T follicular helper cell (primary cell): ENCODE data around the gene DERL3.

Experiments
- DNase-seq: peaks from one replicate; pipeline ENCODE4 v3.0.0-alpha.2; 2020; ENCODE audit warnings: low read depth

DERL3 gene

DNA sequence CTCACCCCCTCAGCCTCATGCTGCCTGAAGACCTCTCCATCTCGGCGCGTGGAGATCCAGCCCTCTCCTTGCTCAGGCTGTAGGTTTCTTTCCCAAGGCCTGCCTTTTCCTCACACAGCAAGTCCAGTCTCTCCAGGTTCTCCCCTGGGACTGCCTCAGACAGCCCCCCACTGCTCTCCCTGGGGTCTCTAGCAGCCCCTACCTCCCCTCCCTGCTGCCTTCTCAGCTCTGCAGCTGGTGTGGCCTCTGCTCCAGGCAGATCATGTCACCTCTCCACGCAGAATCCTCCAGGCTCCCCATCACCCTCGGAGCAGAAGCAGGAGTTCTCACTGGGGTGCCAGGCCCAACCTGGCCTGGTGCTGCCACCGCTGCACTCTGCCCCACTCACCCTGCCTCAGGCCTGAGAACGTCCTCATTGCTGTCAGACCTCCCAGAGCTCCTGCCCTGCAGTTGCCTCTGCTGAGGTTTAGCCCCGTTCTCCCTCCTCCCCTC, 36.9 kb downstream of the DERL3 start:
- no peak for DNase-seq

DNA sequence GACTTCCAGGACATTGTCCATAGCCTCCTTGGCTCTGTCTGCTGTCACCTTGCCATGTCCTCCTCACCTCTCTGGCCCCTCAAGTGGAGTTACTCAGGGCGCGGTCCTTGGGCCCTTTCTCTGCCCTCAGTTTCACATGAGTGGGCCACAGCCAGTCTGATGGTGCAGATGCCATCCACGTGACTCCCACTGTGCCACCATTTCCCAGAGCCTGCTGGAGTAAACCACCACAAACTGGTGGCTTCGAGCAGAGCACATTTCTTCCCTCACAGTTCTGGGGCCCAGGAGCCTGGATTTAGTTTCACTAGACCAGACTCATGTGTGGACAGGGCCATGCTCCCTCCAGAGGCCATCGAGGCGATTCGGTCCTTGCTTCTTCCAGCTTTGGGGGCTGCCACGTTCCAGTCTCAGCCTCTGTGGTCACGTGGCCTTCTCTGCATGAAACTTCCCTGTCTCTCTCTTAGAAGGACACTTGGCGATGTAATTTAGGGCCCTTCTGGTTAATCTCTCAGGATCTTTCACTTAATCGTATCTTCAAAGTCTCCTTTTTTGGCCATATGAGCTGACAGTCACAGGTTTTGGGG, 37.5 kb downstream of the DERL3 start:
- no peak for DNase-seq

DNA sequence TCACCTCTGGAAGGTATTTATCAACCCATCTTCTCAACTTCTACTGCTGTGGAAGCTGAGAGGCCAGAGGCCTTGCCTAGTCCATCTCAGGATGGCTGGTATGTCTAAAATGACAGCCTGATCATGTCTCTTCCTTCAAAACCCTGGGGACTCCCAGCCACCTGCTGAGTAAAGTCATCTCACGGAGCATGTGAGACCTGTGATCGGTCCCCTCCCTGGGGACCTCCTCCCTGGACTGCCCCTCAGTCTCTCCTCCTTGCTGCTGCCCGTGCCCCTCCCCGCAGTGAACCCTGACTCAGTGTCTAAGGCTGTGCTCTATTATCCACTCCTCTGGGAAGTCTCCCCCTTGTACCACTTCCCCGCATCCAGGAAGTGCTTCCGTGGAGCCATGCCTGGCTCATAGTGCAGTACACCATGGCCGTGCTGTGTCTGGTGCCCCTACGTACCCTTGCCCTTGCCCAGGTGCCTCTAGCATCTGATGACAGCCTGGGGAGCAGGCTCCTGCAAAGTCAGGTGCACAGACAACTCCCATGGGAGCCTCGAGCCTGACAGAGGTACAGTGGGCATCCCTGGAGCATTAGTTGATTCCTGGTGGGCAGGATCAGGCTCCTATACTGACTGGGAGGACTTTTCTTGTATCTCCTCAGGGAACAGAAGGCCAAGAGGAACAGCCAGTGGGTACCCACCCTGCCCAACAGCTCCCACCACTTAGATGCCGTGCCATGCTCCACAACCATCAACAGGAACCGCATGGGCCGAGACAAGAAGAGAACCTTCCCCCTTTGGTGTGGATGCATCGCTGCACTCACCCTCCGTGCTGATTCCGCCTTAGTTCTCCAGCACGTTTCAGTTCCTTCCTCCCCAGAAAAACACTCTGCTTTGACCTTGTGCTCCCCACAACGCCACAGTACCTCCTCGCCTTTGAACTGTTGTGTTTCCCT, 38.2 kb downstream of the DERL3 start:
- DNase-seq = no peak

DNA sequence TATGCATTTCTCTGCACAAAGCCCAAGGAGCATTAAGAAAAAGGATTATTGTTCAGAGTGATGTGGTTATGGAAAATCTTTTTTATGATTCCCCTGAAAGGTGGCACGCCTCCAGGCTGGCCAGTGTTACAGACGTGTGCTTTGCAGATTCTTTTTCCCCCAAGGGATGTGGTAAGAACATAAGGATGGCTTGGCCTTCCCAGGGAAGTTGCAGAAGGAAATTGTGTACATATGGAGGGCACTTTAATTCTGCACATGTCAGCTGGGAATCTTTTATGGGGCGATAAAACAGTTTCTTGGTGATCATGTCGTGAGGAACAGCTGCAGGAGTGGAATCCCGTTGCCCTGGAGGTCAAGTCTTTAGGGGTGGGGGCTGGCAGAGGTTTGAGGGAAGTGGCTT, 42.3 kb downstream of the DERL3 start:
- DNase-seq = no peak

DNA sequence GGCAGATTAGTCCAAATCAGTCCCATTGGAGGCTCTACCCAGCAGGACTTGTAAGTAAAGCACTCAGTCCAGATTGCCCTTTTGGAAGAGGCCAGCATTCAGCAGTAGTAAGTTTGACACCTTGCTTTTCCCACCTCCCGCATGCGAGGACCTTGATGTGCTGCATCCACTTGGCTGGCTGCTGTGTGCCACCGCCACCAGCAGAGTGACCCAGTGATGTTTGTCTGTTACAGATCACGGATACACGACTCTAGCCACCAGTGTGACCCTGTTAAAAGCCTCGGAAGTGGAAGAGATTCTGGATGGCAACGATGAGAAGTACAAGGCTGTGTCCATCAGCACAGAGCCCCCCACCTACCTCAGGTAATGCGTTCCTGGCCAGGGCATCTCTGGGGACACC, 45.5 kb downstream of the DERL3 start:
- DNase-seq = no peak

DNA sequence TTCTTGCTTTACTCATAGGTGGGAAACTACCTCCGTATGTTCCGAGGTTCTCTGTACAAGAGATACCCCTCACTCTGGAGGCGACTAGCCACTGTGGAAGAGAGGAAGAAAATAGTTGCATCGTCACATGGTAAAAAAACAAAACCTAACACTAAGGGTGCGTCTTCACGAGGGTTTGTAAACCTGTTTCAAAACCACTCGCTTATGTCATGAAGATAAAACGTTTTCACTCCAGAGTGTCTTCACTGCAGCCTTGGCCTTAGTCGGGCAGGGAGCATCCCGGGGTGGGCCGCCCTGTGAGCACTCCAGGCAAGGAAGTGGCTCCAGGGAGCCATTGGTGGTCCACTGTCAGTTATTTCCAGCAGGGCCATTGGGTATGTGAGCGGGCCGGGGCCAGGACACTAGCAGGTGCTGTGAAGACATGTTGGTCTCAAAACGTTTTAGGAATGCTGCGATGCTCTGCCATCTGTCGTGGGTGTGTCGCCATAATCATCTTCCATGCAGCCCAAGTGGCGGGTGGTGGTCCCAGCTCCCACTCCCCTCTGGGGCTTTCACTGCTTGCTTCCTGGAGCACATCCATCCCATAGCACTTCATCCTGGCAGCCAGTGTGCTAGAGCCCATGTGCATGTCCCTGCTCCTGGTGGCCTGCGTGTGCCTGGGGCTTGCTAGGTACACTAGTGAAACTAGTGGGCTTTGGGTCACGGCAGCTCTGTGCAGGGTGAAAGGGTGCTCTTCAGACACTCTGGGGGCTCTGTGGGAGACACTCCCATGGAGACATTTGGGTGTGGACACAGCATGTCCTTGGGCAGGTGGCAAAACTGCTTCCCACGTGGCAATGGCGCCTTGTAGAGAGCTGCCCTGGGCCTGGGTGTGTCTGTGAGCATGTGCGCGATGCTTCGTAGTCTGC, 46.8 kb downstream of the DERL3 start:
- no peak for DNase-seq

DNA sequence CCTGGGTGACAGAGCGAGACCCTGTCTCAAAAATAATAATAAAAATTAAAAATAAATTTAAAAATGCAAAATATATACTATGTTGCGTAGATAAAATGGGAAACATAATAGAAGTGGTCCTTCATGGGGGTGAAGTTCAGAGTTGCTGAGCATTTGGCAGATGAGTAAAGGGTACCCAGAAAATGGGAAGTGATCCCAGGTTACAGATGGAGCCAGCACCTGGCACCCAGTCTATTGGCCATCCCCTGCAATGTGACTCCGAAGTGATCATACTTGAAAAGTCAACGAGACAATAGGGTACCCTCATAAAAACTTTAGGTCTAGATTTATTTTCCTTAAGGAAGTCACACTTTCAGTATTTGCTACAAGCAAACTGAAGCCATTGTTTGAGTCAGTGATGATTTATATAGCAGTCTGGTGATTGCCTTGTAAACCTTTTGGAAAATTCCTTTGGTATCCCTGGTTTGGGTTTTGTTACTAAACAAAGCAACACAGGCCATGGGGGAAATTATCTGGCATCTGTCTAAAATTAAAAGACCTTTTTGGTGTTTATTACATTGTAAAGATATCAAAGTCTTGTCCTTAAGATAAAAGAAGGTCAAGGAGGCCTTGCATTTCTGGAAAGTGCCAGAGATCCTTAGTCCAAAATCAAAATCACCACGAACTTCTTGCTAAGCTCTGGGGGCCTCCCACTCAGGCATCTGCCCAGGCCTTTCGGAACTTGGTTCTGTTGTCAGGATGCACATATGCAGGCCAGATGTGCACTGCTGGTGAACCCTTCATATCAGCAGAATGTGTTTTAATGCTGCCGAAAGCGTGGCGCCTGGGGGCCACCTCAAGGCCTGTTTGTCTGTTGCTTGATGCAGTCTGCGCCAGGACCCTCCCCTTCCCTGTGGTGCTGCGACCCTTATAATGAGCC, 47.7 kb downstream of the DERL3 start:
- DNase-seq = no peak

DNA sequence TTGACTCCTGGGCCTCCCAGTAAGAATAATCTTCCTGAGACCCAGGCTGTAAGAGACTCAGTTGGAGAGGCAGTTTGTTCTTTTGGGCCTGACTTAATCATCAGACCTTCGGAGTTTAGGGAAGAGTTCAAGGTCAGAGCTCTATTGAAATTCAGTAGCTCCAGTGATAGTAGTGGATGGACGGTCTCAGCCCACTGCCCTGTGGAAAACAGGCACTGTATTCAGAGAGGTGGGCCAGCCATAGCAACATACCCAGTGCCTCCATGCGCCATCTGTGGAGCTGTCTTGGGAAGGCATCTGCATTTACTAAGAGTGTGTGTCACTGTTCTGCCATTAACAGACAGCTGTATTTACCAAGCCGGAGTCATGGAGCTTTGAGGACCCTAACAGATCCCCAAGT, 49.2 kb downstream of the DERL3 start:
- DNase-seq = no peak

DNA sequence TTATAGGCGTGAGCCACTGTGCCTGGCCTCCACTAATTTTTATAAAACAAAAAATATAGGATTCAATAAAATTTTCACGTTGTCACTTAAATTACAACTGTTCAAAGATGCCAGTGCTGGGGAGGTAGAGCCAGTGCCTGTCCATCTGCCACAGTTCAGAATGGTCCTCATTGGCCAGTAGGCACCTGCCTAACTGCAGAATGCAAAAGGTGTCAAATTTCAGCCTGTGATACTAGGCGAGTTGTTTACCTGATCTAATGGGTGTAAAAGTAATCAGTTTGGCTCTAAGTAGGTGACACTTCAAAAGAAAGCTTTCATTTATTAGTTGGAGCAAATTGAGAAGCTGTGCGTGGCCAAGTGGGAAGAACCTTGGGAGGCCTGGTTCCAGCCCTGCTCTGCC, 49.7 kb downstream of the DERL3 start:
- no peak for DNase-seq

DNA sequence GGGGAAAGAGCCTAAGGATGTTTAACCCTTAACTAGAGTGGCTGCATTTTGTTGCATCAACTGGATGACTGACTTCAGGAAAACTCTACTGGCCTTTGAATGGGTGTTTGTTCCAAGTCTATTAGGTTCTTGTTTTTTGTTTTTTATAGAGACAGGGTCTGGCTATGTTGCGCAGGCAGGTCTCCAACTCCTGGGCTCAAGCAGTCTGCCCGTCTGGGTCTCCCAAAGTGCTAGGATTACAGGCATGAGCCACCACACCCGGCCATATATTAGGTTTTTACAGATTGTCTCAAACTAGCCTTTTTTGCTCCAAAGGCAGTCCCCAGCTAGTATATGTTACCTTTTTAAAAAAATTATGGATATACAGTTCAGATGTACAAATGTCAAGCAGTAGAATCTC, 50.9 kb downstream of the DERL3 start:
- no peak for DNase-seq

DNA sequence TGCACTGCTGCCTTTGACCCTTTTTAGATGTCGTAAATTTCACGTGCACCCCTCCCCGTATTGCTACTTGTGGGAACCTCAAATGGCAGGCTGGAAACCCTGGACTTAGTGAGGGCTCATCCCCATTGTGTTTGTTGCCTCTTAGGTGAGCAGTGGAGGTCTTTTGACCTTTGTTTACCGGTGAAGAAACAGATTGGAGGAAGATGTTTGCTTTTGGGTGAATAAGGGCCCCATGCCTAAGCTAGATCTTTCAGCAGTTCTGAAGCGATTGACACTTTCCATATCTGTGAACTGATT, 51.3 kb downstream of the DERL3 start:
- DNase-seq = no peak

DNA sequence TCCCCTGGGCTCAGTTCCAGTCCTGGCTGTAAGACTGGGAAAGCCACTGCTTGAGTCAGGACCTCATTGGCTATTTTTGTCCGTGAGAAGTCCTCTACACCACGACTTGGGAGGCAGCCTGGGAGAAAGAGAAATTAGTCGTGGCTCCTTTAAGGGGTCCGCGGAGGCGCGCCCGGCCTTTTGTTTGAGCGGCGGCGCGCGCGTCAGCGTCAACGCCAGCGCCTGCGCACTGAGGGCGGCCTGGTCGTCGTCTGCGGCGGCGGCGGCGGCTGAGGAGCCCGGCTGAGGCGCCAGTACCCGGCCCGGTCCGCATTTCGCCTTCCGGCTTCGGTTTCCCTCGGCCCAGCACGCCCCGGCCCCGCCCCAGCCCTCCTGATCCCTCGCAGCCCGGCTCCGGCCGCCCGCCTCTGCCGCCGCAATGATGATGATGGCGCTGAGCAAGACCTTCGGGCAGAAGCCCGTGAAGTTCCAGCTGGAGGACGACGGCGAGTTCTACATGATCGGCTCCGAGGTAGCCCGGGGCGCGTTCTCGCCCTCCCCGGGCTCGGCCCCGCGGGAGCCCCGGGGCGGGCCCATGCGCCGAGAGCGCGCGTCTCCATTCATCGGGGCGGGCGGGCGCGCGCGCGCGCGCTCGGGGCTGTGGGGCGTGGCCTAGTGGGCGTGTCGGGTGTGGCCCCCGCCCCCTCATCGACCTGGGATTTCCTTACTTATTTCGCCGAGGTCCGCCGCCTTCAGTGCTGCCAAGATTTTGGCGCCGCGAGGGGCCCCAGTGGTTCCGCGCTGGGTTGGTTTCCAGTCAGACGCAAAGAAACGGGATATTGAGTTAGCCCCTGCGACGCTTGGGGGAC, 51.8 kb downstream of the DERL3 start, which contains the start of gene SMARCB1:
Gene SMARCB1 (plus strand): TSS at position 215 of the 848 bp plus-strand sequence. CDS start 204 bp downstream, at position 419.
- peak; percentile 88 for DNase-seq

DNA sequence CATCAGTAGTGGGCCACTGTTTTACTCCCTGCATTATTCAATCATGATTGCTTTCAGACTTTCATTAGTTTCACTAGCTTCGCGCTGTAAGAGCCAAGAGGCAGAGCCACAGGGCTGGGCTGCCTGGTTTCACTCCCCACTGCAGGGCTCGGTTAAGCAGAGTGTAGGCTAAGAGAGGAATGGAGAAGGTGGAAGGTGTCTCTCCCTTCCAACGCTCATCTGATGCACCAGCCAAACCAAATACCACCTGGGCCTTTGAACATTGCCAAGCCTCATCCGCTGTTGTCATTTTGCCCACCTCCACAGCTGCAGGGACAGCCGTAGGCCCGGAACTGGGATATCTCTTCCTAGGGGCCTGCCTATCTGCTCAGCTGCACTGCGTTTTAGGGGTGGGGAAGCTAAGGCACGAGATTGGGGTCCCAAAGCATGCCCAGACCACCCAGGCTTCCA, 52.5 kb downstream of the DERL3 start:
- DNase-seq = no peak
